Nucleus accumbens (tissue), 56 donors: ENCODE measurements around the gene CSRP2.

ENCODE experiments used
- DNase-seq, 56 donors: peaks; one replicate each; lab custom pipeline; 2025; lab: John Stamatoyannopoulos, UW

Gene CSRP2

GRCh38 chr12:76864791-76865400 lies 13.9 kb downstream of the CSRP2 start:
- DNase-seq = no peak

DNA sequence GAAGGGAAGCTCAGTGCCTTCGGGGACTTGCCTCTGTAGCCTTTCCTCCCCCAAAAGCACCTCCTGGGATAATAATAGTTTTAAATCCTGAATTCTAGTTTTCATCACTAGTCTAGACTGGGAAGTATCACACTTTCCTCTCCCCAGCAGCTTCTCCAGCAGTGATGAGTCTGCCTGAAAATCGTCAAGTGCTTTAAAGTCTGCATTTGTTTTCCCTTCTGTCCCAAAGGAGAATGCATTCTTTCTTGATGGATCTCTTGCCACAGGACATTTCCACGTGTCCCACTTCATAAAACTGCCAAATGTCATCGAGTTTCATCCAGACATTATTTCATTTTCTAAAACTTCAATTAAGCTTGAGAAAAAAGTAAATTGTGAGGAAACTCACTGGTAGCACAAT lies 15.0 kb downstream of the CSRP2 start:
- no peak for DNase-seq

GRCh38 chr12:76863005-76863670 lies 15.7 kb downstream of the CSRP2 start:
- DNase-seq = no peak

DNA sequence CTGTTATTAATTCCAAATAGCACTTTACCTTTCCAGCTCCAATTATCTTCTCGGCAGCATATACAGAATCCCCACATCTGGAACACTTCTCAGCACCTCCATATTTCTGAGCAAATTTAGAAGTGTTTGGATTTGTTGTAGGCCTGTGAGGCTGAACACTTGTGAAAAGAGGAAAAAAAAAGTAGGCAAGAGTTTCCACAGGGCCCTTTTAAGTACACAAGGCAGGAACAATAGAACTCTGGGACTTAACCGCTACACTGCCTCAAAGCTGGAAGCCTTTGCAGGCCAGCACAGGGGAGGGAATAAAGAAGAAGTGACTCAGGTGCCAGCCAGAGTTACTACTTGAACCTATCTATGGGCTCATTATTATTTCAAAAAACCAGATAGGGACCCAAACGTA lies 18.6 kb downstream of the CSRP2 start:
- no peak for DNase-seq

GRCh38 chr12:76859611-76860010 lies 19.2 kb downstream of the CSRP2 start:
- DNase-seq = no peak

- no peak for DNase-seq
Measured at GRCh38 chr12:76856018-76856644, 22.7 kb downstream of the CSRP2 start.

DNA sequence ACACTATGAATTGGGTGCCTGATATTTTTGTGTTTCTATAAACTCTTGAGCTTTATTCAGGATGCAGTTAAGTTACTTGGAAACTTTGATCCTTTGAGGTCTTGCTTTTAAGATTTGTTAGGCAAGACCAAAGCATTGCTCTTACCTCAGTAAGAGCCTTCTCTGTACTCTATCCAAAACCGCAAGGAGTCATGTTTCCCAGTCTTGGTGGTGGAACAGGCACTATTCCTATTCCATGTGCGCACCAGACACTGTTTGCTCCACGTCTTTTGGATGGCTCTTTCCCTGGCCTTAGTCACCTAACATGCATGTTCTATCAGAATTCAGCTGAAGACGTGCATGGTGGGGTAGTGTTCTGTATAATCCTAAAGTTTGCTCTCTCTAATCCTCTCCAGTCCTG lies 23.5 kb downstream of the CSRP2 start:
- DNase-seq = no peak

DNA sequence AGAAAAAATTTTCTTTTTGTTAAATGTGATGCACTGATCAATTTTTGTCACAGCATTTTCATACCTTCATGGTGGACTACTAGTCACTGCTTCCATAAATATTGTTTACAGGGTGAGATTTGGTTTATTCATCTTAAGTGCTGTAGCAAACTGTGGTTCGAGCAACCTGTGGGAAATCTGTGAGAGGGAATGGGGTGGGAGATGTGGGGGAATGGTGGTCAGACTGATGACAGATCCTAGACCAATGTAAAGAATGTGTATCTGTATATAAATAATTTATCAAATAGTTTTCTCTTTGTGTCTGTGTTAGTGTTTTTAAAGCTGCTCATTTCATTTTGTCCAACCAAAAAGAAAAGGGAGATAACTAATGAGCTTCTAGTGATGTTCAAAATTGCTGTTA lies 26.7 kb downstream of the CSRP2 start:
- DNase-seq = no peak

DNA sequence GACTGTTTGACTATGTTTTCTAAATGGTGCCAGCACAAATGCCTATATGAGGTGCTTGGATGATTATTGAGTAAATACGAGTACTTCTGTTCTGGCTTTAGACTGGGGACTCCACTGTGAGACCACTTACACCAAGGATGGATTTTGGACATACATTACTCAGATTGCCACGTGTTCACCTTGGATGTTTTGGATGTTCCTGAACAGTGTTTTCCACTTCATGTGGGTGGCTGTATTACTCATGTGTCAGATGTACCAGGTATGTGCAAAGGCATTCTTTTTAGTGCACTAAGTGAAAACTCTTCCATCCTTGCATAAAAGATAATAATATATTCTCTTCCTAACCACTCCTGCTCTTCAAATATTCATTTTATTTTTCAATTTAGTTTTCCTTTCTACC lies 30.7 kb downstream of the CSRP2 start:
- DNase-seq = peak in 13 of 56 donors; percentile 3 to 60 (median 21)

DNA sequence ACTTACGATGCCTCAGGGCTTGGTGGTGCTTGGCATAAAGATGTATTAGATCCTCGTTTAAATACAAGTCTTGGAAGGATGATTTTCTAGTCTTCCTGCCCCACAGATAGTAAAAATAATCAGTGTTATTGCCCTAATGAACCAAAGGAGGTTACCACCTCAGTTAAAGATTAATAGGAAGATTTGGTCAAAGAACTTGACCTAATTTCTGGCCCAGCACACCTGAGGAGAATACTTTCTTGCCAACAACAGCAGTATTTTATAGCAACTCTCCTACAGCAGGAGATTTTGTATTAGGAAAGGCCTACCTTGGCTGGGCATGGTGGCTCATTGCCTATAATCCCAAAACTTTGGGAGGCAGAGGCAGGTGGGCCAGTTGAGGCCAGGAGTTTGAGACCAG lies 31.6 kb downstream of the CSRP2 start:
- no peak for DNase-seq

DNA sequence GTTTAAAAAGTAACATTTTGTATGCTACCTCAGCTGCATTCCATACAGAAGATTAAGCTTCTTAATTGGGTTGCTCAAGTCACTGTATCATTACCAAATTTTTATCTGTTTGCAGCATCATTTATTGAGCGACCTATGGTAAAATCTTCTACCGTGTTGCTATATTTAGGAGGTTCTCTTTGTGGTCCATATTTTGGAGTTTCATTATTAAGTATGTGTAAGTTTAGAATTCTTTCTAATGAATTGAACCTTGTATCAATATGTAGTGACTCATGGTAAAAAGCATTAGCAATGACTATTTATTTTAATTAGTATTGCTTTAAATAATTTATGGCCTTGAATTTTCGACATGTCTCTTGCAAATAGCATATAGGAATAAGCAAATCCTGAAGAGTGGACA lies 42.2 kb downstream of the CSRP2 start:
- DNase-seq = no peak

DNA sequence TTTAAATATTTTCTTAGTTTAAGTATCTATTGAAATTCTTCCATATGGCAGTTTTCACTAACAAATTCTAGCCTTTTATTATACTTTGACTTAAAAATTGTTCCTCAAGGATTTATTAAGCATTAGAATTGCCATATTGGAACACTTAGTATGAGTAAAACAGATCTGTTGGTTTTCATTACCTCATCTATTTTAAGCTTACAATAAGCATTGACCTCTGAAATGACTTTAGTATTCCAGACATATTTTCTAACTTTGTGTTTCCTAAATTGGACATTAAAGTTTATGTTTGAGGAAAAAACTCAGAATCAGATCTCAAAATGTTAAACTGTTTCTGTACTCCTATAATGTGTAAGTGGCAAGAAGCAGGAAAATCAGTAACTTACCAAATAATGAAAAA lies 48.4 kb downstream of the CSRP2 start:
- no peak for DNase-seq

DNA sequence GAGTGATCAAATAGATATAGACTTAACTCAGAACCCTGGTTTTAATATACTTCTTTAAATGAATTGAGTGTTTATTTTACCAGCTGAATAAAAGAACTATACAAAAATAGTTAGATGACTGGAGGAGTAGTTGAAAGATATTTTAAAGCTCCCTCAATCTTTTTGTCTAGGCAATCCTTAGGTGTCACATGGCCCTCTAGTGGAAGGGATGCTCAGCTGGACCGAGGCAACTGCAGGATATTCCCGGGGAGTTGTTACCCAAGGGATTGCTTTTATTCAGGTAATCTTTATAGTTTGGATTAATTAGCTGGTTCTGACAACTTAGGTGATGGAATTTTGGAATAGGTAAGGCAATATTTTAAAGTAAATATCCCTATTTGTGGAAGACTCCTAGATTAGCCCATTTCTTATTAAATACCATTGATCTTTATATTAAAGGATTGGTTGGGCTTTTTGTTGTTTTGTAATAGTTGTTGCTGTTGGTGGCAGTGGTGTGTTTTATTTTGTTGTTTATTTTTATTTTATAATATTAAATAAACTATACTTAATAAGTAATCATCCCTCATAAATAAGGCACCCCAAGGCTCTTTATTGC lies 57.8 kb downstream of the CSRP2 start:
- peak in 4 of 56 donors; percentile 0 to 11 (median 6) for DNase-seq

- no peak for DNase-seq
Measured at GRCh38 chr12:76813972-76814371, 64.8 kb downstream of the CSRP2 start.

- no peak for DNase-seq
Measured at GRCh38 chr12:76813265-76813664, 65.6 kb downstream of the CSRP2 start.

DNA sequence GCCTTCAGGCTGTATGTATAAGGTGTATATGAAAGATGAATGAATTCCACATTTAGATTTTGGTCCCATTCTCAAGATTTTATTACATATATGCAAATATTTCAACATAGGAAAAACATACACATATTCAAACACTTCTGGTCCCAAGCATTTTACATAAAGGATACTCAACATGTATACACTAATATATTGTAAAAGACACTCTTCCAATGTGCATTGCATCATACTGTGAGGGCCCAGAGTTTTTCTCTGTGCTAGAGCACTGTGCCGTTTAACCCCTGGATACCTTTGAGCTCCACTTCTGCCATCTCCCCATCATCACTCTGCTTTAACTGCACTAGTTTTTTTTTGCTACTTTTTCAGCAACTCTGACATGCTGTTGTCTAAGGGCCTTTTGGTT lies 66.8 kb downstream of the CSRP2 start:
- no peak for DNase-seq

DNA sequence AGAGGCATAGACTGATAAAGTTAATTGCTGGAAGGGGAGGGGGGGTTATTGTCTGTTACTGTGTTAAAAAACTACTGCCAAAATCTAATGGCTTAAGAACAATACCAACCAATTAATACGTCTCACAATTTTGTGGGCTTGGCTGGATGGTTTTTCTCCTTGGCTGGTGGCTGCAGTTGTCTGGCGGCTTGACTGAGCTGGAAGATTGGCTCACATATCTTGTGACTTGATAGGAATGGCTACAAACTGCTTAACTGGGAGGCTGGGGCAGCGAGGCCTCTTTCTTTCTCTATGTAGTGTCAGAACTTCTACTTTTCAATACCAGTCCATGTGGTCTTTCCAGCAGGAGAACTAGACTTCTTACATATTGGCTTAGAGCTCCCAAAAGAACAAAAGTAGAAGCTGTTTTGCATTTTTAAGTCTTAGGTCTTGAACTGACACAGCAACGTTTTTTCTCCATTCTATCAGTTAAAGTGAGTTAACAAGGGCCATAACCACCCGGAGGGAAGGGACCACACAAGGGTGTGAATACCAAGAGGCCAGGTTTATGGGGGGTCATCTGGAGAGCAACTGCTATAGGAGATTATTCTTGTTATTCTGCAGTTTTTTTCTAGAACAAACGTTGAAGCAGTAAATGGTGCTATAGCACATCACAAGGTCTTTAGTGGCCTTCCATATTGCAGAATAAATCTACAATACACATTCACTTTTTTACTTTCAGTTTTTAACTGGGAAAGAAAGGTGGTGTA lies 68.0 kb downstream of the CSRP2 start:
- DNase-seq = peak in 4 of 56 donors; percentile 0 to 9 (median 5)
